GM12873 (cell line): ENCODE measurements around the gene NR2F1-AS1.

Source experiments
- TF ChIP-seq, protein P1 (sequence below): IDR thresholded peaks from 2 replicates; pipeline ENCODE4 v1.5.1; 2012; ENCODE audit warnings: low read depth, mild to moderate bottlenecking, moderate library complexity, low read length, control low read depth; ENCODE audit not compliant: insufficient read depth; ENCODE audit errors: missing control alignments

NR2F1-AS1 gene

DNA sequence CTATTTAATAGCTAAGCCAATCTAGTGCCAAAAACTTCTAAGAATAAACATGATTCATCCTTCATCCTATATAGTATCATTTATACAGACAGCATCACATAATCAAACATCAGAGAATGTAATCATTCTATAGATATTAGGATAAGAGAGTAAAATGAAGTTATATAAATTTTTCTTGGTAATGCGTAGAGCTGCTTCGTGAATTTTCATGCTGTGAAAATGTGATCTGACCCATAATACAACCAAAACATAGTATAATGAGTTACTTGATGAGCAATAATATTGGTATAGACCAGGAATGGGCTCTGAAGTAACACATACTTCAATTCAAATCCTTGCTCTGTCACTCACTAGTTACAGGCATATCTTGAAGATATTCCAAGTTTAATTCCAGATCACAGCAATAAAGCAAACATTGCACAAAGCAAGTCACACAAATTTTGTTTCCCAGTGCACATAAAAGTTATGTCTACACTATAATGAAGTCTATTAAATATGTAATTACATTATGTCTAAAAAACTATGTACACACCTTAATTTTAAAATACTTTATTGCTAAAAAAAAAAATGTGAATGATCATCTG is 23.9 kb downstream of the NR2F1-AS1 start:
- TF ChIP-seq, protein P1, sequence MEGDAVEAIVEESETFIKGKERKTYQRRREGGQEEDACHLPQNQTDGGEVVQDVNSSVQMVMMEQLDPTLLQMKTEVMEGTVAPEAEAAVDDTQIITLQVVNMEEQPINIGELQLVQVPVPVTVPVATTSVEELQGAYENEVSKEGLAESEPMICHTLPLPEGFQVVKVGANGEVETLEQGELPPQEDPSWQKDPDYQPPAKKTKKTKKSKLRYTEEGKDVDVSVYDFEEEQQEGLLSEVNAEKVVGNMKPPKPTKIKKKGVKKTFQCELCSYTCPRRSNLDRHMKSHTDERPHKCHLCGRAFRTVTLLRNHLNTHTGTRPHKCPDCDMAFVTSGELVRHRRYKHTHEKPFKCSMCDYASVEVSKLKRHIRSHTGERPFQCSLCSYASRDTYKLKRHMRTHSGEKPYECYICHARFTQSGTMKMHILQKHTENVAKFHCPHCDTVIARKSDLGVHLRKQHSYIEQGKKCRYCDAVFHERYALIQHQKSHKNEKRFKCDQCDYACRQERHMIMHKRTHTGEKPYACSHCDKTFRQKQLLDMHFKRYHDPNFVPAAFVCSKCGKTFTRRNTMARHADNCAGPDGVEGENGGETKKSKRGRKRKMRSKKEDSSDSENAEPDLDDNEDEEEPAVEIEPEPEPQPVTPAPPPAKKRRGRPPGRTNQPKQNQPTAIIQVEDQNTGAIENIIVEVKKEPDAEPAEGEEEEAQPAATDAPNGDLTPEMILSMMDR, result no peak

DNA sequence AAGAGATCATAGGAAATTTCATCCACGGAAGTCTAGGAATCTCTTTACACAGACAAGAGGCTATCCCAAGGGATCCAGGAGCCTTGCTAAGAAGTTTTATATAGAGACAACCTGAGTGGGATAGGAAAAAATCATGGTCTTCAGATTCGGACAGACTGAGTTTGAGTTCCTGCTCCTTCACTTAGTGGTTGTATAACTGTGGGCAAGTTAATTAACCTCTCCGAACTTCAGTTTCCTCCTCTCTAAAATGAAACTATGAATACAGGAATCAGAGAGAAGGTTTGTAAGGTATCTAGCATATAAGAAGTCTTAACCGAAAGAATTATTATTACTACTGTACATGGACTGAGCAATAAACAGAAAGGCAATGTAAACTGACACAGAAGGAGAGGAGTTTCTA is 35.1 kb downstream of the NR2F1-AS1 start:
- TF ChIP-seq, protein P1, result no peak

DNA sequence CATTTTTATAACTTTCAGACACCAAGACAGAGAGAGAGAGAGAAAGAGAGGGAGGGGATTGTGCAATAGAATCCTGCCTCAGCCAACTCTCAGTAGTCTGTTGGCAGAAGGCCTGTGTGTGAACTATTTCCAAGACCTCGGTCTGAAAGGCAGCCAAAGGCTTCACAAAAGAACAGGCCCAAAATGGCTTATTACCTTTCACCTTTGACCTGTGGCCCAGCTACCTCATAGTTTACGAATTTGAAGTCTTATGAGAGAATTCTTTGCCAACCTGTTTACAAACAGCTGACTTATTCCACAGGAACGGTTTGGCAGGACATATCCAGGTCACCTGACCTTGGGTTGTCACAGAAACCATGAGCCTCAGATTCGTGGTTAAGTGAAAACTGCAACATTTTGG is 48.6 kb downstream of the NR2F1-AS1 start:
- TF ChIP-seq, protein P1, result no peak

DNA sequence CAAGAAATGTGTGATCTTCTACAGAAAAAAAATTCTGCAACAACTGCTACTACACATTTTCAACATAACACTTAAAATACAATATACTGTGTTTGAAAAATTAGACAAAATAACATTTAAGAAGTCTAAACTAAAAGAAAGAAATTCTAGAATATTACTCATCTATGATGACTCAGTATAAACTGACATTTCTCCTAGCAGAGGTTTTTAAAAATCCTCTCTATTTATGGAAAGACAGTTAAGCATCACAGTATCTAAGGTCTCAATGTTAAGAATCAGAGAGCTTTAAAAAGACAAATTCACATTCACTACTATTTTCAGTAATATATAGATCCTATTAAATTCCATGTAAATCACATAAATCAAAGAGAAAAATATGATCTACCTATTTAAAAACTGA is 61.3 kb downstream of the NR2F1-AS1 start:
- TF ChIP-seq, protein P1, result no peak

DNA sequence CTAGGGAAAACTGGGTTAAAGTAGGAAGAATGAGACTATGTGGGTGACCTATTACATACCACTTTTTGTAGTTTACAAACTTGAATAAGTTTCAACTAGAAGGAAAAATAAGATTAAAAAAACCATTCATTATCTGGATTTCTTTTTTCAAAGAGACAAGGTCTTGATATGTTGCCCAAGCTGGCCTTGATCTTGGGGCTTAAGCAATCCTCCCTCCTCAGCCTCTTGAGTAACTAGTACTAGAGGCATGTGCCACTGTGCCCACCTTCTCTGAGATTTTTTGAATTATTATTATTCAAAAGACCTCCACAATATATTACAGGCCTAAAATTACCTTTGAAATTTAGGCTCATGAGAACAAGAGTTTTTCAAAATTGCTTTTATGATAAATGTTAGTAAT is 63.2 kb downstream of the NR2F1-AS1 start:
- TF ChIP-seq, protein P1, result no peak

DNA sequence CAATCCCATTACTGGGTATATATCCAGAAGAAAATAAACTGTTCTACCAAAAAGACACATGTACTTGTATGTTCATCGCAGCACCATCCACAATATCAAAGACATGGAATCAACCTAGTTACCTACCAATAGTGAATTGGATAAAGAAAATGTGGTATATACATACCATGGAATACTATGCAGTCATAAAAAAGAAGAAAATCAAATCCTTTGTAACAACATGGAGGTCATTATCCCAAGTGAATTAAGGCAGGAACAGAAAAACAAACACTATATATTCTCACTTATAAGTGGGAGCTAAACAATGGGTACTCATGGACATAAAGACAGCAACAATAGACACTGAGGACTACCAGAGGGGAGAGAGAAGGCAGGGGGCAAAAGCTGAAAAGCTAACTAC is 67.7 kb downstream of the NR2F1-AS1 start:
- TF ChIP-seq, protein P1, result no peak

DNA sequence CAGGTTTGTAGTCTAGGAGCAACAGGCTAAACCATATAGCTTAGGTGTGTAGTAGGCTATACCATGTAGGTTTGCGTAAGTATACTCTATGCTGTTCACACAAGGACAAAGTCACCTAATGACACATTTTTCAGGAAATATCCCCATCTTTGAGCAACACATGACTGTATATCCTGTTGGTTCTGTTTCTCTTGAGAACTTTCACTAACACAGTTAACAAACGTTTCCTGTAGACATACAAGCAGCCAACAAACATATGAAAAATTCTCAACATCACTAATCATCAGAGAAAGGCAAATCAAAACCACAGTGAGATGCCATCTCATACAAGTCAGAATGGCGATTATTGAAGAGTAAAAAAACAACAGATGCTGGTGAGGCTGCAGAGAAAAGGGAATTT is 68.2 kb downstream of the NR2F1-AS1 start:
- TF ChIP-seq, protein P1, result no peak
